HK-2 (cell line): ENCODE results near the gene TNFRSF13B.
"Not testable (repeated sequence)": the region's sequence is repeated elsewhere in the genome, so short reads cannot be mapped to it uniquely, and the experiment has no call there.

ENCODE experiments used
- DNase-seq: peaks from one replicate; pipeline ENCODE4 v3.0.0-alpha.2; 2018; ENCODE audit not compliant: unreplicated experiment

Gene TNFRSF13B

GRCh38 chr17:16987066-16987829 lies 15.3 kb upstream of the TNFRSF13B start:
- no peak for DNase-seq

DNA sequence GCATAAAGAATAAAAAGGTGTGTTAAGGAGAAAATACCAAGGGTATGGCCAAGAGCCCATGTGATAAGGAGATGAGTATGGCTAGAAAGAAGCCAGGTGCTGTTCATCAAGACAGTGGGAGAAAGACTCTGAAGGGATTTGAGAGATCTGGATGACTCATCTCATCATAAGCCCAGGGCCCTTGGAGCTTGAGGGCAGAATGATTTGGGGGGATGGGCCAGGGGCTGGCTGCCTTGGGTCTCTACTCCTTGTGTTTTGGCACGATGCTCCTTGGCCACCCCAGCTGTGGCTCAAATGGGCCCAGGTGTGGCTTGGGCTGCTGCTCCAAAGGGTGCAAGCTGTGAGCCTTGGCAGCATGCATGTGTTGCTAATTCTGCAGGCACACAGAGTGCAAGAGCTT lies 14.5 kb upstream of the TNFRSF13B start:
- no peak for DNase-seq

- no peak for DNase-seq
These were observed 10.0 kb upstream of the TNFRSF13B start for GRCh38 chr17:16981928-16982327.

GRCh38 chr17:16980813-16981731 lies 9.2 kb upstream of the TNFRSF13B start:
- DNase-seq = no peak

DNA sequence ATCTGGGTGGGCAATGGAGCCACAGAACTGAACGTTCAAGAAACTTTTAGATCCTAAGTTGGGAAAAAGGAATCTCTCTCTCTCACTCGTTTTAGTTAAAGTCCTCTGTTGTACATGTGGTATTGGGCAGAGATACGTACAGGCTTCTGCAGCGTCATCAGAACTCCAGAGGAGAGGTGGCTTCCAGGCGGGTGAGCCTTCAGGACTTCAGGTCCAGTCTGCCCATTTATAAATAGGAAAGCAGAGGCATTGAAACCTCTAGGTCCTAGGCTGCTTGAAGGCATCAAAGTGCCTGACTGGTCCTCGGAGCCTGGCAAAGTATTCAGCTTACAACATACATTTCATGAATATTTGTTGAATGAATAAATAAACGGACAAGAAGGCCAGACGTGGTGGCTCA lies 8.1 kb upstream of the TNFRSF13B start:
- no peak for DNase-seq

GRCh38 chr17:16979237-16979823 lies 7.4 kb upstream of the TNFRSF13B start:
- not testable (repeated sequence) for DNase-seq

DNA sequence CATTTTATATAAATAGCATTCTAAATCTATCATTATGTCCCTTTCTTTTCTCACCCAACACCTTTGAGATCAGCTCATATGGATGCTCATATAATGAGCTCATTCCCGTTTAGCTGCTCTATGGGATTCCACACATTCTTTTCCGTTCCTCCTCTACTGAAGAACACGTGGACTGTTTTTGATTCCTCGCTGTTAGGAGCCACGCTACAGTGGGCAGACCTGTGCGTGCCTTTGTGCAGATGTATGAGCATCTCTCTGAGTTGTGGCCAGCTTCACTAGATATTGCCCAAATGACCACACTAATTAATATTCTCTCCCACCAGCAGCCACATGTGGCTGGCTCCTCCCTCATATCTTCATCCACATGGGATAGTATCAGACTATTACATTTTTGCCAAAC lies 6.0 kb upstream of the TNFRSF13B start:
- no peak for DNase-seq

- no peak for DNase-seq
These were observed 5.0 kb upstream of the TNFRSF13B start for GRCh38 chr17:16976725-16977550.

DNA sequence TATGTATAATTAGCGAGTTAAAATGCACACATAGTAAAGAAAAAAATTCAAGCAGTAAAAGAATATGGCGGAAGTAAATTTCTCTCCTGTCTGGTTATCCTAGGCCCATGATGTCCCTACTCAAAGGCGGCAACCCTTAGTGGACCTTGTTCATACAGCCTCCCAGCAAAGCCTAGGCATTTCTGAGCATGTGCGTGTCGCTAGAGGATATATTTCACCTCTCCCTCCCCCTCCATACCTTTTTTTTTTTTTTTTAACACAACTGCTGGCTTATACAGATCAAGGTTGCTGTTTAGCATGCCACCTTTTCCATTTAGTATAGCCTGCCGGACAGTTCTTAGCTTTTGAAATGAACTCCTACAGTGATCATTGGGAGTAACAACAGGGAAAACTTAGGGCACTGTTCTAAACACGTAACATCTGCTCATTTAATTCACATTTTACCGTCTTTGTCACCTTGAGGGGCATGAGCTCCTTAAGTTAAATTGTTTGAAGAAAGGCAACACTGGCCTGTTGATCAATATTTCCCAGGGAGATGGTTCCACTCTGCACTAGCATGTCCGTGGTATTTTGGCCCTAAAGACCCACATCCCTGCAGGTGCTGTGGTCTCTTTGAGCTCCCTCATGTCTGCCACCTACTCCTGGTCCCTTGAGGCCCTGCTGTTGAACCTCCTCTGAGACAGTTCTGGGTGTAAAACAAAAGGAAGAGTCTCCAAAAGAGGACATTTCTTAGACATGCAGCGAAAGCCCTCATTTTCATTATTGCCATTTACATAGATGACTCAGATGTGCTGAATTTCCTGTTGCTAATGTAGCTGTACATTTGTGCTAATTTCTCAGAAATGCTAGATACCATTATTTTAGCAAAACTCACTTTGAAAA lies 4.1 kb upstream of the TNFRSF13B start:
- no peak for DNase-seq

- no peak for DNase-seq
These were observed 3.3 kb upstream of the TNFRSF13B start for GRCh38 chr17:16975277-16975651.

DNA sequence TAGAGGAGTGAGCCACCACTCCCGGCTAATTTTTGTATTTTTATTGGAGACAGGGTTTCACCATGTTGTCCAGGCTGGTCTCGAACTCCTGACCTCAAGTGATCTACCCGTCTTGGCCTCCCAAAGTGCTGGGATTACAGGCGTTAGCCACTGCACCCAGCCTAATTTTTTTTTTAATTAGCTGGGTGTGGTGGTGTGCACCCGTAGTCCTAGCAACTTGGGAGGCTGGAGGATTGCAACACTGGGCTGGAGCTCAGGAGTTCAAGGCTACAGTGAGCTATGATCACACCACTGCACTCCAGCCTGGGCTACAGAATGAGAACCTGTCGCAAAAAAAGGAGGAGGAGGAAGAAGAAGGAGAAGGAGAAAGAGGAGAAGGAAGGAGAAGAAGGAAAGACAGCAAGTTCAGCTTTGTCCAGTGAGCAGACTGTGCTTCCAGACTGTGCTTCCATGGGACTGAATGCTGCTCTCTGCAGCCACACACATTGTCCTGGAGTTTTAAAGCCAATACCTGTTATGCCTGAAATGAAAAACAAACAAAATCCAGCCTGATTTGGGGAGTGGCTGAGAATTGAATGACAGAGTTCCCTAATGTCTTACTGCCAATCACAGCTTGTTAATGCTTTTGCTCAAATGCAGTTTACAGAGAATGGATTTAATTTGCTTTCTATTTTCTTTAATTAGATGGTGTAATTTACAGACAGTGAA lies 2.8 kb upstream of the TNFRSF13B start:
- no peak for DNase-seq

GRCh38 chr17:16973760-16974540 lies 2.0 kb upstream of the TNFRSF13B start:
- no peak for DNase-seq

GRCh38 chr17:16973043-16973442 lies 1.1 kb upstream of the TNFRSF13B start:
- not testable (repeated sequence) for DNase-seq

DNA sequence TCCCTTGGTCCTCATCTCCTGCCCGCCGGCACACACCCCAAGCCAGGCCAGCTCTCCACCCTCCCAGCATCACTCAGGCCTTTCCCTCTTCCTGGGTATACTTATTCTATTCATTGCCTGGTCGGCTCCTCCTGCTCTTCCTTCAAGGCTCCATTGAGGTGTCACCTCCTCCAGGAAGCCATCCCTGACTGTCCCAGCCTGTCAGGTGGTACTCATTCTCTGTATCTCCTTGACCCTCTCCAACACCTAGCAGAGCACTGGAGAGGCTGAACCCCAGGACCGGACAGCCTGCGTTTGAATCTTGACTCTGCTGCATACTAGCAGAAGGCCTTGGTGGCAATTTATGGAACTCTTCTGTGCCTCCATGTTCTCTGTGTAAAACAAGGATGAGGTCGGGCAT lies 428 bp upstream of the TNFRSF13B start:
- DNase-seq = no peak

DNA sequence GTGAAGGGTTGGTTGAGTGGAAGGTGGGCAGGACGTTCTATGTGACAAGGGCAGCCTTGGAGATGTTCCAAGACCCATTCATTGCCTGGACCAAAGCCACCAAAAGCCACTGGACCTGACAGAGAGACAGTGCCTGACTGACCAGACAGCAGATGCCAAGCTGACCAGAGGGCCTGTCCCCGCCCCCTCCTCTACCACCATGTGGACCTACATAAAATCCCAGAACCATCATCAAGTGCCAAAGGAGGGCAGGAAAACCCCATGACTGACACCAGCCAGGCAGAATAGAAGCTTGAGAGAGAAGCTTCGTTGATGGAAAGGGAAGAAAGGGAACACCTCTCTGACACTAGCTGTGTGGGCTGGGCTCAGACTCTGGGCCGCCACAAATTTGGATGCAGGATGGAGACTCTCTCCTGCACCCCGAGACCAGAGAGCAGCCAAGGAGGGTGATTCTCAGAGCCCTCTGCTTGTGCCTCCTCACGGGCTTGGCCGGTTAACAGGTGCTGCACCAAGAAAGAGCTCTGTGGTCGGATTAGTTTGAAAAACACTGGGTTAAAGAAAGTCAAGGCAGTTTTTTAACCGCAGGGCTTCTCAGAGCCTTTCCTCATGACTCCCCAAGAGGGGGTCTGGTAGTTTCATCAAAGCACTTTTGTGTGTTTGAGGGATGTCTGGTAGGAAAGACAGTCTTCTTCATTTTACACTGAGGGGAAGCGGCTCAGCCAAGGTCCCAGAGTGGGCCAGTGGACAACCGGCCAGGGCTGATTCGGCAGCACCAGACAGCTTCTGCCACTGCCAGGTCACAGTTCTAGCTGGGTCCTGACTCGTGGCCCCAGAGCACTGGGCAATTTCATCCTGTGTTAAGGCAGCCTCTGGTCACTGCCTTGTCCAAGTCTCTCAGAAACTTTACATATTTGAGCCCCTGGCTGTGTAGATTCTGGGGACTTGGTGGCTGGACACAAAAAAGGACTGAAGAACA lies 1.7 kb downstream of the TNFRSF13B start:
- DNase-seq = no peak

- no peak for DNase-seq
These were observed 3.1 kb downstream of the TNFRSF13B start for GRCh38 chr17:16968786-16969185.

DNA sequence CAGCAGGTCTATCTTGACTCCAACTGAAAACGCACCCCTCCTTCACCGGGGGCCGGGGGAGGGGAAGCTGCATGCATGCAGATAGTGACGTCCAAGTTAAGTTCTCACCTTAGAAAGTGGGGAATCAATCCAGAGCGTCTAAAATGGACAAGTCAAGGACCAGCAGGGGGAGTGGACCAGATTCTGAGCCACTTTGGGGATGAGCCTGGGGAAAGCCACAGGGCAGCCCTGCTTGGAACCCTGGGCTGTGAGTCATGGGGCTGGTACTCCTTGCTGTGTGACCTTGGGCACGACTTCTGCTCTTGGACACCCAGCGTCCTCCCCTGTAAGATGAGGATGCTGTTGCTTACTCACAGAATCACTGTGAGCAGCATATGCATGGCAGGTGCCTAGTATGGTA lies 9.1 kb downstream of the TNFRSF13B start:
- DNase-seq = no peak

- DNase-seq = no peak
These were observed 10.1 kb downstream of the TNFRSF13B start for GRCh38 chr17:16961792-16962191.
